ENCODE results near the gene RAMP3. TPM values are rescaled to one million over a fixed set of nuclear protein-coding genes. Genes with fewer than 3 reads are reported as not detected.

The RAMP3 gene
- total and polyA plus RNA-seq, 10 of the 15 experiments (the other 5 are each of a cell fraction or from before 2014, with no cell fraction given) = not detected

DNA sequence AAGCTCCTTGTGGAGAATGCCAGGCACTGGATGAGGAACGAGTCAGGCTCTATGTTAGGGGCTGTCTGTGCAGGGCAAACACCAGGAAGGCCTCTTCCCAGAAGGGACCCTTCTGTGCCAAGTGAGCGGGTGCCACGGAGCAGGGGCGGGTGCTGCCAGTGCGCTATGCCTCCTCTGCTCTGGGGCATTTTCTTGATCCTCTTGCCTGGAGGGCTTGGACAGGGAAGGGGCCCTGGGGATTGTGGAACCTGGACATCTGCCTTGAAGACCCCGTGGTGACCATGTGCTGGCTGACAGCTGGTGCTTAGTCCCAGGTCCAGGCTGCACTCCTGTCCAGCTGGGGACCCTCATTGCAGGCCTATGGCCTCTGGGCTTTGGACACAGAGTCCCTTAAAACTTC, 30.7 kb upstream of the RAMP3 start:
- ChIA-PET POLR2A (no interaction called here), CTCF (interaction anchor here (1.2 to 1.6 kb wide), 2 partner anchors 9 to 539 kb away, joined by 3 to 5 read pairs; no protein-coding TSS in a partner anchor), RAD21 (ENCODE audit: unreplicated experiment) (interaction anchor here (0.9 to 1.8 kb wide), 3 partner anchors 9 to 270 kb away, joined by 3 to 7 read pairs (median 5); no protein-coding TSS in a partner anchor), SMC1A (ENCODE audit: uncharacterized antibody, unreplicated experiment) (interaction anchor here (1.1 kb wide), 1 partner anchor 154 kb away, joined by 3 read pairs; no protein-coding TSS in a partner anchor)
- Histone ChIP-seq H3K36me3 (ENCODE audit: control insufficient read depth in 2 of 2, insufficient read depth in 2 of 2, low read length in 1 of 2) (no peaks in the 10 kb centered on the region), H3K79me2 (ENCODE audit: control insufficient read depth, insufficient read depth, low read length) (no peaks in the 10 kb centered on the region), H4K20me1 (ENCODE audit: control insufficient read depth, insufficient read depth) (no peaks in the 10 kb centered on the region), H3K9me3 (replicated peaks; ENCODE audit: control insufficient read depth, insufficient read depth, low read length) (no peaks in the 10 kb centered on the region), H3K27ac (ENCODE audit: control insufficient read depth, insufficient read depth) (no peak overlapping the region), H3K4me3 (no peak overlapping the region), H3K27me3 (replicated peaks in 1 of 2; ENCODE audit: control insufficient read depth in 2 of 2, insufficient read depth in 2 of 2, low read length in 1 of 2) (no peaks in the 10 kb centered on the region), H2AFZ (ENCODE audit: control insufficient read depth, low read depth, low read length) (no peak overlapping the region), H3K4me1 (ENCODE audit: control insufficient read depth, insufficient read depth, low read length) (peaks cover 5% of the 10 kb centered on the region), H3K9ac (ENCODE audit: control insufficient read depth, insufficient read depth, low read length) (no peak overlapping the region), H3K4me2 (ENCODE audit: control insufficient read depth, insufficient read depth) (no peak overlapping the region)
- in situ Hi-C loops (cut with MboI) = no loop called here
- TF ChIP-seq HCFC1 (IDR thresholded peaks at IDR 0.05; ENCODE audit: low read length) (no peak), SRF (IDR thresholded peaks at IDR 0.05; ENCODE audit: low read depth in 2 of 2, low read length in 2 of 2) (no peak), CUX1 (IDR thresholded peaks at IDR 0.05; ENCODE audit: insufficient replicate concordance, low read depth, low read length) (no peak), IRF5 (IDR thresholded peaks at IDR 0.05; ENCODE audit: borderline replicate concordance) (no peak), TCF3 (IDR thresholded peaks at IDR 0.05; ENCODE audit: borderline replicate concordance, insufficient read depth, low read depth, low read length) (no peak), EGR1 (IDR thresholded peaks at IDR 0.05; ENCODE audit: borderline replicate concordance in 1 of 2, low read depth in 2 of 2, low read length in 2 of 2) (no peak), CBFB (IDR thresholded peaks at IDR 0.05; ENCODE audit: low read depth) (no peak), TCF12 (IDR thresholded peaks at IDR 0.05; ENCODE audit: low read depth, low read length) (no peak), KDM1A (IDR thresholded peaks at IDR 0.05; ENCODE audit: borderline replicate concordance) (no peak), SMAD1 (IDR thresholded peaks at IDR 0.05; ENCODE audit: low read depth, partially characterized antibody) (no peak), YBX1 (IDR thresholded peaks at IDR 0.05) (no peak)
- TF ChIP-seq, protein P1, sequence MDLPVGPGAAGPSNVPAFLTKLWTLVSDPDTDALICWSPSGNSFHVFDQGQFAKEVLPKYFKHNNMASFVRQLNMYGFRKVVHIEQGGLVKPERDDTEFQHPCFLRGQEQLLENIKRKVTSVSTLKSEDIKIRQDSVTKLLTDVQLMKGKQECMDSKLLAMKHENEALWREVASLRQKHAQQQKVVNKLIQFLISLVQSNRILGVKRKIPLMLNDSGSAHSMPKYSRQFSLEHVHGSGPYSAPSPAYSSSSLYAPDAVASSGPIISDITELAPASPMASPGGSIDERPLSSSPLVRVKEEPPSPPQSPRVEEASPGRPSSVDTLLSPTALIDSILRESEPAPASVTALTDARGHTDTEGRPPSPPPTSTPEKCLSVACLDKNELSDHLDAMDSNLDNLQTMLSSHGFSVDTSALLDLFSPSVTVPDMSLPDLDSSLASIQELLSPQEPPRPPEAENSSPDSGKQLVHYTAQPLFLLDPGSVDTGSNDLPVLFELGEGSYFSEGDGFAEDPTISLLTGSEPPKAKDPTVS (IDR thresholded peaks at IDR 0.05; ENCODE audit: low read depth, low read length) = no peak
- TF ChIP-seq, protein P2, sequence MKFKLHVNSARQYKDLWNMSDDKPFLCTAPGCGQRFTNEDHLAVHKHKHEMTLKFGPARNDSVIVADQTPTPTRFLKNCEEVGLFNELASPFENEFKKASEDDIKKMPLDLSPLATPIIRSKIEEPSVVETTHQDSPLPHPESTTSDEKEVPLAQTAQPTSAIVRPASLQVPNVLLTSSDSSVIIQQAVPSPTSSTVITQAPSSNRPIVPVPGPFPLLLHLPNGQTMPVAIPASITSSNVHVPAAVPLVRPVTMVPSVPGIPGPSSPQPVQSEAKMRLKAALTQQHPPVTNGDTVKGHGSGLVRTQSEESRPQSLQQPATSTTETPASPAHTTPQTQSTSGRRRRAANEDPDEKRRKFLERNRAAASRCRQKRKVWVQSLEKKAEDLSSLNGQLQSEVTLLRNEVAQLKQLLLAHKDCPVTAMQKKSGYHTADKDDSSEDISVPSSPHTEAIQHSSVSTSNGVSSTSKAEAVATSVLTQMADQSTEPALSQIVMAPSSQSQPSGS (IDR thresholded peaks at IDR 0.05; ENCODE audit: low read length) = no peak
- DNase-seq (ENCODE audit: low read depth, low spot score) (no peak), FAIRE-seq (no peak), ATAC-seq (no peak)
- WGBS (ENCODE audit: insufficient coverage, insufficient replicate concordance, low lambda C conversion rate, missing lambda C conversion rate) = 70% methylated on average over 6 of the region's 6 CpGs
- BruUV-seq (replicated peaks) = no TSS peak
- intact Hi-C loops (cut with micrococcal nuclease; ENCODE audit: unreplicated experiment) = no loop called here

All from GM12878 (cell line).